Cerebellar cortex (tissue), 1 donor: ENCODE results near the gene TMEM266.

Experiments
- DNase-seq: peaks from one replicate; pipeline ENCODE4 v3.0.0-alpha.2; 2015; ENCODE audit warnings: low spot score

Gene TMEM266

DNA sequence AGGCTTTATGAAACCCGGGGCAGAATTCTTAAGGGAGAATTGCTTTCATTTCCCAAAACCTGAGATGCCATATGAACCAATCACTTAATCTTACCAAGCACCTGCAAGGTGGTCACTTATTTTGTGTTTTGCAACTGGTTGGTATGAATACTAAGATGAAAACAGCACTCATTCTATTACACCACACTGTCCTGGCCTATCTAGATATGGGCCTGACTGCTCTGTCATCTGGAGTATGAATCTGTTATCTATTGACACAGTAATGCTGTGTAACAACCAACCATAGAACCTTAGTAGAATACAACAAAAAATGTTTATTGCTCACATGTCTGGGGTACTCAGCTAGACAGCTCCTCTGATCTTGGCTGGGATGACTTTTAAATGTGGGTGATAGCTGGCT, 74.8 kb downstream of the TMEM266 start:
- DNase-seq, result no peak

GRCh38 chr15:76135516-76135915, 75.7 kb downstream of the TMEM266 start:
- DNase-seq, result no peak

- no peak for DNase-seq
Observed at GRCh38 chr15:76138436-76138835, 78.7 kb downstream of the TMEM266 start.

- DNase-seq, result peak; percentile 89
Observed at GRCh38 chr15:76139368-76140073, 79.7 kb downstream of the TMEM266 start.

- peak; percentile 95 for DNase-seq
Observed at GRCh38 chr15:76140074-76140464, 80.3 kb downstream of the TMEM266 start.

DNA sequence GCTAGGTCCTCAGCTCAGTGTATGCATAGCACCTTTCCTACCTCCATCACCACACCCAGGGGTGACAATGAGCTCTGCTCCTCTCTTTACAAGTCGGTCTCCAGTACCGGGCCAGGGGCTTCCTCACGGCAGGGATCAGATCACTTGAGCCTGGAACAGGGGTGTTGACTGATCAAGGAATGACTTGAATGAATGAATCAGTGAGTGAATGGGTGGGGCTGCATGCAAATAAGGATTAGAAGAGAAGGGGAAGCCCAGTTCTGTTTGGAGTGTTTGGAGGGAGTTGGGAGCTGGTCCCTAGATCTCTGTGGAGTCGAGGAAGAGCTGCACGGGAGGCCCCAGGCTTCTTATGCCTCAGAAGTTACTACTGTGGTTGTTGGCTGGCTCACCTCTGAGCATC, 87.0 kb downstream of the TMEM266 start:
- DNase-seq, result no peak

GRCh38 chr15:76147906-76148570, 88.3 kb downstream of the TMEM266 start:
- no peak for DNase-seq

DNA sequence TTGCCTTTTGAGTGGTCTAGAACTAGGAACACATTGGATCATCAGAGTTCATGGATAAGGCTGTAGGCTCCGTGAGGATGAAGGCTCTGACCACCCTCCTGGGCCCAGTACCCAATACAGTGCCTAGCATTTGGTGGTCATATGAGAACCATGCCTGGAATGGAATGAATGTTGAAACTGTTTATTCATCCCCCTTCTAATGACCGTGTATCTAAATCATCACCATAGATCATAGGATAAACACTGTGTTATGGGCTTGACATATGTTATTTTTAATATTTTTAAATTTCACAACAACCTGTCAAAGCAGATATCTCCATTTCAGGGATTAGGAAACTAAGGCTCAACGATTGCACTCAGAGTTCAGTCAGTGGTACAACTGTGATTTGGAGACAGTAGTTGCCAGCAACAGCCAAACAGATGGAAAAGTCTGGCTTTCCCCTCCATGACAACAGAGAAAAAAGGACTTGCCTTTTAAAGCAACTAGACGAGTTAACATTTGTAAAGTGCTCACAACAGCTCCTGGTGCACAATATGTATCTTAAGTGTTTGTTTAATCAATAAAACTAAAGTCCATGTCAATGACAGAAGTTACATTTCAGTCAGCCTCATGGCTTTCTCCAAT, 89.6 kb downstream of the TMEM266 start:
- peak; percentile 70 for DNase-seq

GRCh38 chr15:76150513-76150912, 90.7 kb downstream of the TMEM266 start:
- DNase-seq, result peak; percentile 95

DNA sequence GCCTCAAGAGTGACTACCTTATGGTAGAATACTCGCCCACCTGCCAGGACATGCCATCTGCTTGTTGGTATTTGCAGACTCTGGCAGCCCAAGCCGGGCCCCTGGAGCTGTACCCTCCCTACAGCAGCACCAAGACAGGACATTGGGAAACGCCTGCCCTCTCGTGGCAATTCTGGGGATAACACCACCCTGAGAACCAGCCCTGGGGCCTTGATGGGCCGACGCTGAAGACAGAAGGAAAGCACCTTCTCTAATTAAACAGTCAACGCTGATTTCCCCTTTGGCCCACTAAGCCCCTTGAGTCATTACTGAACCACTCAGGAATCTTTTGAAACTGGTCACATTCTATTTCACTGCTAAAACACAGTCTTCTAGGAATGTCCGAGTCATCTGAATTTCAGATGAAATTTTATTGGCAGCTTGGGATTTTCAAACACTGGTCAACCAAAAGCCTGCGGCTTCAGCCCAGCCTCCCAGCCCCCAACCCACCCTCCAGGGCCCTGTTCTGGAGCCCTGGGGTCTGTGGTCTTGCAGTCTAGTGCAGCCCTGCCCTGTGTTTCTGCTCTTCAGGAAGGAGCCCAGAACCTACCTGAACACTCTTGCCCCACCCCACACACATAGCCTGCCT, 91.3 kb downstream of the TMEM266 start:
- DNase-seq, result peak; percentile 97

- DNase-seq, result no peak
Observed at GRCh38 chr15:76151599-76151974, 91.8 kb downstream of the TMEM266 start.

GRCh38 chr15:76152197-76152596, 92.4 kb downstream of the TMEM266 start:
- DNase-seq, result no peak

GRCh38 chr15:76153241-76154197, 93.7 kb downstream of the TMEM266 start:
- DNase-seq, result peak; percentile 91

DNA sequence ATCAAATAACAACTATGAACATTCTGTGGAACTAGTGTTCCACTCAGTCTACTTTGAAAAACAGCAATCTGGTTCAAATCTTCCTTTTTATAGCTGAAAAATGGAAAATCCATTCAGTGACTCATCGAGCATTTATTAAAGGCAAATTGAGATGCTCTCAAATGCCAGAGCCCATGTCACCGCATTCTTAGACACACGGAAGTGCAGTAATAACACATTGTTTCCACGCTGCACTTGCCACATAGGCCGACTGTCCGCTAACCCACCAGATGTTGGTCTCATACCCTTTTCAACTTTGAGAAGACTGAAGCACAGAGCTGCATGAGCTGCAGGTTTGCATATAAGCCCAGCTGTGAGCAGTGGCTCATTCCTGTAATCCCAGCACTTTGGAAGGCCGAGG, 95.9 kb downstream of the TMEM266 start:
- DNase-seq, result no peak

GRCh38 chr15:76158226-76158625, 98.4 kb downstream of the TMEM266 start:
- DNase-seq, result no peak

- DNase-seq, result peak; percentile 57
Observed at GRCh38 chr15:76158815-76159214, 99.0 kb downstream of the TMEM266 start.

GRCh38 chr15:76159282-76159681, 99.5 kb downstream of the TMEM266 start:
- DNase-seq, result no peak

- no peak for DNase-seq
Observed at GRCh38 chr15:76160426-76161152, 100.8 kb downstream of the TMEM266 start.

DNA sequence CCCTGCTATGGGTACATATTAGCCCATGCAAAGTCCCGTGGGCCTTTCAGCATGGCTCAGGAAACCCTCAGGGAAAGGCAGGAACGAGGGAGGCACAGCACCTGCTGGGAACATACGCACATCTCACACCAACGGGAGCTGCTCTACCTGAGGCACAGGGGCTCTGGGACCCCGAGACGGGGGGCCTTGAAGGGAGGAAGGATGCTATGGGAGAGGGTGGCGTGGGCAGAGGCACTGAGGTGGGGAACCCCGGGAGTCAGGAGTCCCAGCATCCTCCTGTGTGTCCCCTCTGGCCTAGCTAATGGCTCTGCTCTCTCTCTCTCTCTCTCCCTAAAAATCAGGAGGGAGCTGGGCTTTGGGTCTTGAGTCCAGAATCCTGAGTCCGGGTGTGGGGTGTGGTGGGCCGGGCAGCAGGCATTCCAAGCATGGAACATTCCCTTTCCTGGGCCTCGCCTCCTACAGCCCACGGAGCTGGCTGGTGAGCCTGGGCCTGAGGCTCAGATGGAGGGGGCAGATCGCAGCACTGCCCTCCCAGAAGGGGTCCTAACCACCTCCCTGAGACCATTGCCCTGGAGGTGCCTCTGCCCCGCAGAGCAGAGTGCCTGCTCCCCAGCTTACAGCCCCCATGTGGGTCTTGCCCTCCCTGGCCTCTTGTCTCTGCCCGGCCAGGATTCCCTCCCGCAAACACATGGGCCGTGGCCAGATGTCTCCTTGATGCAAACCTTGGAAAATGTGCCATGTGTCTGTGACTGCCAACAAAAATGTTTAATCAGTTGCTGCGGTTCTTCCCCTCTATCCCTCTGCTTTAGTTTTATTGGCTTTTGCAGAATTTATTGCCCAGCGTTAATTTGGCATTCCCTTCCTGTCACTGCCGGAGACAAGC, 101.6 kb downstream of the TMEM266 start:
- DNase-seq, result no peak

DNA sequence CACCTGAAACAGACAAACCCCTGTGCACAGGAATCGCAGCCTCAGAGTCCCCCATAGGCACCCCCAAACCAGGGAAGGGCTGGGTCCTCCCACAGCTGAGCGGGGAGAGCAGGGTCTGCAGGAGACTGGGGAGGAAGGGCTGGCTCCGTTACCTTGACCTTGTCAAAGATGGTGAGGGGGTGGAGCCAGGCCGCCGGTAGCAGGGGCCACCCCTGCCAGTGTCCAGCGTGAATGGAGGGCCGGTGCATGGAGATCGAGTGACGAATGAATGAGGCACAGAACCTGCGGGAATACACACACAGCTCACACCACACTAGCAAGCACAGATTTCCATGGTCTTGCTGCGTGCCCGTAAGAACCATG, 102.2 kb downstream of the TMEM266 start:
- no peak for DNase-seq
